ENCODE results near the gene ASF1B. TPM values are rescaled to one million over a fixed set of nuclear protein-coding genes. Genes with fewer than 3 reads are reported as not detected.

Gene ASF1B
- total RNA-seq, 2 experiments from 2014 or later, result 64.6 to 70.4 TPM

GRCh38 chr19:14168259-14168972 lies 32.0 kb upstream of the ASF1B start:
- ChIA-PET POLR2A (interaction anchor here (2.4 kb wide), 1 partner anchor 32 kb away, joined by 8 read pairs; the partner anchor contains the start of gene ASF1B), CTCF (interaction anchor here (0.6 to 1.2 kb wide), 3 partner anchors 9 to 182 kb away, joined by 3 read pairs; no protein-coding TSS in a partner anchor)
- H3K4me1 Mint-ChIP-seq, result peaks cover 26% of the 10 kb centered on the region
- intact Hi-C loops (cut with DNase I, micrococcal nuclease), result no loop called here
- H3K27me3 Mint-ChIP-seq, result no peaks in the 10 kb centered on the region
- ATAC-seq, result peak; percentile 9
- no peak overlapping the region for H3K4me3 Mint-ChIP-seq
- peaks cover 24% of the 10 kb centered on the region for H3K36me3 Mint-ChIP-seq (ENCODE audit: low read depth)
- DNase-seq, result no peak
- no peaks in the 10 kb centered on the region for H3K9me3 Mint-ChIP-seq (ENCODE audit: low read depth)
- H3K27ac Mint-ChIP-seq, result peak overlapping the region; percentile 39

- peaks cover 24% of the 10 kb centered on the region for H3K36me3 Mint-ChIP-seq (ENCODE audit: low read depth)
- peak; percentile 48 for DNase-seq
- intact Hi-C loops (cut with DNase I, micrococcal nuclease), result no loop called here
- CTCF ChIA-PET, result interaction anchor here (0.6 to 1.2 kb wide), 3 partner anchors 18 to 183 kb away, joined by 3 read pairs; no protein-coding TSS in a partner anchor
- no peaks in the 10 kb centered on the region for H3K27me3 Mint-ChIP-seq
- H3K27ac Mint-ChIP-seq, result no peak overlapping the region
- POLR2A ChIA-PET, result interaction anchor here (0.7 to 2.4 kb wide), 2 partner anchors 8 to 31 kb away, joined by 3 to 8 read pairs; partner anchors contain the start of gene ASF1B
- H3K9me3 Mint-ChIP-seq (ENCODE audit: low read depth), result no peaks in the 10 kb centered on the region
- peak; percentile 63 for ATAC-seq
- peak overlapping the region; percentile 48 for H3K4me3 Mint-ChIP-seq
- H3K4me1 Mint-ChIP-seq, result peaks cover 26% of the 10 kb centered on the region
Measured at GRCh38 chr19:14167576-14168138, 31.3 kb upstream of the ASF1B start.

- ATAC-seq (peak; percentile 17), DNase-seq (no peak)
- Mint-ChIP-seq H3K27me3 (no peaks in the 10 kb centered on the region), H3K27ac (peak overlapping the region; percentile 82), H3K9me3 (ENCODE audit: low read depth) (no peaks in the 10 kb centered on the region), H3K4me1 (peaks cover 26% of the 10 kb centered on the region), H3K4me3 (peak overlapping the region; percentile 48), H3K36me3 (ENCODE audit: low read depth) (peaks cover 24% of the 10 kb centered on the region)
- intact Hi-C loops (cut with DNase I, micrococcal nuclease), result no loop called here
- ChIA-PET POLR2A (interaction anchor here (0.7 to 2.4 kb wide), 2 partner anchors 9 to 30 kb away, joined by 3 to 8 read pairs; partner anchors contain the start of gene ASF1B), CTCF (interaction anchor here (0.6 to 0.9 kb wide), 3 partner anchors 8 to 29 kb away, joined by 3 read pairs; no protein-coding TSS in a partner anchor)
Measured at GRCh38 chr19:14166999-14167575, 30.7 kb upstream of the ASF1B start.

GRCh38 chr19:14165990-14166830 lies 29.8 kb upstream of the ASF1B start:
- H3K4me3 Mint-ChIP-seq, result peak overlapping the region; percentile 48
- ATAC-seq (peak; percentile 13), DNase-seq (no peak)
- H3K9me3 Mint-ChIP-seq (ENCODE audit: low read depth), result no peaks in the 10 kb centered on the region
- intact Hi-C loops (cut with DNase I, micrococcal nuclease), result no loop called here
- H3K36me3 Mint-ChIP-seq (ENCODE audit: low read depth), result peaks cover 16% of the 10 kb centered on the region
- ChIA-PET CTCF (interaction anchor here (0.6 to 0.9 kb wide), 3 partner anchors 7 to 1400 kb away, joined by 3 read pairs; no protein-coding TSS in a partner anchor), POLR2A (no interaction called here)
- H3K27me3 Mint-ChIP-seq, result no peaks in the 10 kb centered on the region
- H3K27ac Mint-ChIP-seq, result peak overlapping the region; percentile 82
- H3K4me1 Mint-ChIP-seq, result peaks cover 26% of the 10 kb centered on the region

GRCh38 chr19:14164724-14165493 lies 28.5 kb upstream of the ASF1B start:
- no peaks in the 10 kb centered on the region for H3K9me3 Mint-ChIP-seq (ENCODE audit: low read depth)
- peaks cover 3% of the 10 kb centered on the region for H3K36me3 Mint-ChIP-seq (ENCODE audit: low read depth)
- ATAC-seq (no peak), DNase-seq (no peak)
- H3K27ac Mint-ChIP-seq, result no peak overlapping the region
- ChIA-PET POLR2A (no interaction called here), CTCF (no interaction called here)
- intact Hi-C loops (cut with DNase I, micrococcal nuclease), result no loop called here
- peaks cover 26% of the 10 kb centered on the region for H3K4me1 Mint-ChIP-seq
- no peaks in the 10 kb centered on the region for H3K27me3 Mint-ChIP-seq
- H3K4me3 Mint-ChIP-seq, result no peak overlapping the region

- DNase-seq (no peak), ATAC-seq (no peak)
- Mint-ChIP-seq H3K27me3 (no peaks in the 10 kb centered on the region), H3K4me3 (no peak overlapping the region), H3K27ac (no peak overlapping the region), H3K4me1 (peaks cover 26% of the 10 kb centered on the region), H3K36me3 (ENCODE audit: low read depth) (no peaks in the 10 kb centered on the region), H3K9me3 (ENCODE audit: low read depth) (no peaks in the 10 kb centered on the region)
- CTCF ChIA-PET, result no interaction called here
- intact Hi-C loops (cut with DNase I, micrococcal nuclease), result no loop called here
- POLR2A ChIA-PET, result interaction anchor here (0.5 kb wide), 1 partner anchor 137 kb away, joined by 11 read pairs; no protein-coding TSS in a partner anchor
Measured at GRCh38 chr19:14164082-14164481, 27.7 kb upstream of the ASF1B start.

- Mint-ChIP-seq H3K36me3 (ENCODE audit: low read depth) (no peaks in the 10 kb centered on the region), H3K4me1 (peaks cover 21% of the 10 kb centered on the region), H3K27me3 (no peaks in the 10 kb centered on the region), H3K4me3 (no peak overlapping the region), H3K27ac (no peak overlapping the region), H3K9me3 (ENCODE audit: low read depth) (no peaks in the 10 kb centered on the region)
- ATAC-seq (no peak), DNase-seq (no peak)
- intact Hi-C loops (cut with DNase I, micrococcal nuclease), result no loop called here
- ChIA-PET CTCF (no interaction called here), POLR2A (no interaction called here)
Measured at GRCh38 chr19:14162871-14163297, 26.5 kb upstream of the ASF1B start.

- no peaks in the 10 kb centered on the region for H3K9me3 Mint-ChIP-seq (ENCODE audit: low read depth)
- H3K36me3 Mint-ChIP-seq (ENCODE audit: low read depth), result peaks cover 3% of the 10 kb centered on the region
- ATAC-seq, result no peak
- H3K4me1 Mint-ChIP-seq, result peaks cover 9% of the 10 kb centered on the region
- no peaks in the 10 kb centered on the region for H3K27me3 Mint-ChIP-seq
- ChIA-PET POLR2A (no interaction called here), CTCF (no interaction called here)
- no peak overlapping the region for H3K4me3 Mint-ChIP-seq
- DNase-seq, result no peak
- intact Hi-C loops (cut with DNase I, micrococcal nuclease), result no loop called here
- no peak overlapping the region for H3K27ac Mint-ChIP-seq
Measured at GRCh38 chr19:14161305-14161704, 24.9 kb upstream of the ASF1B start.

- no peaks in the 10 kb centered on the region for H3K4me1 Mint-ChIP-seq
- no peak overlapping the region for H3K4me3 Mint-ChIP-seq
- no peak overlapping the region for H3K27ac Mint-ChIP-seq
- CTCF ChIA-PET, result interaction anchor here (0.6 kb wide), 1 partner anchor 387 kb away, joined by 4 read pairs; no protein-coding TSS in a partner anchor
- ATAC-seq (no peak), DNase-seq (no peak)
- POLR2A ChIA-PET, result no interaction called here
- no peaks in the 10 kb centered on the region for H3K27me3 Mint-ChIP-seq
- no peaks in the 10 kb centered on the region for H3K9me3 Mint-ChIP-seq (ENCODE audit: low read depth)
- peaks cover 3% of the 10 kb centered on the region for H3K36me3 Mint-ChIP-seq (ENCODE audit: low read depth)
- intact Hi-C loops (cut with DNase I, micrococcal nuclease), result no loop called here
Measured at GRCh38 chr19:14160017-14160703, 23.8 kb upstream of the ASF1B start.

- POLR2A ChIA-PET, result no interaction called here
- intact Hi-C loops (cut with DNase I, micrococcal nuclease), result no loop called here
- H3K4me3 Mint-ChIP-seq, result no peak overlapping the region
- DNase-seq (no peak), ATAC-seq (no peak)
- no peak overlapping the region for H3K27ac Mint-ChIP-seq
- H3K4me1 Mint-ChIP-seq, result no peaks in the 10 kb centered on the region
- H3K36me3 Mint-ChIP-seq (ENCODE audit: low read depth), result peaks cover 3% of the 10 kb centered on the region
- no peaks in the 10 kb centered on the region for H3K9me3 Mint-ChIP-seq (ENCODE audit: low read depth)
- CTCF ChIA-PET, result interaction anchor here (0.6 to 1.1 kb wide), 3 partner anchors 8 to 372 kb away, joined by 3 to 4 read pairs (median 3); no protein-coding TSS in a partner anchor
- H3K27me3 Mint-ChIP-seq, result no peaks in the 10 kb centered on the region
Measured at GRCh38 chr19:14159059-14159458, 22.7 kb upstream of the ASF1B start.

Data from activated CD4-positive, alpha-beta T cell treated with anti-CD3 and anti-CD28 coated beads for 36 hours (primary cell).